Measurements from ENCODE around the gene IDI1.

IDI1 gene

GRCh38 chr10:990808-991207 is 58.1 kb downstream of the IDI1 start:
- DNase-seq = no peak

Data from NCI-H2029 treated with DMSO at 0.1 percent for 48 hours (cell line).